Stimulated activated CD4-positive, alpha-beta T cell treated with anti-CD3 and anti-CD28 coated beads, Interleukin-12 subunit alpha, Interleukin-12 subunit beta, amount 100 ng/mL, for 24 hours (primary cell): Measurements from ENCODE around the gene CACNA2D4.

ENCODE experiments used
- DNase-seq, 2 experiments: peaks; one replicate each; pipeline ENCODE4 v3.0.0-alpha.2; 2020; ENCODE audit warnings: low read depth in 2 of 2

CACNA2D4 gene

GRCh38 chr12:1800401-1801302 lies 117.8 kb downstream of the CACNA2D4 start:
- DNase-seq: no peak

DNA sequence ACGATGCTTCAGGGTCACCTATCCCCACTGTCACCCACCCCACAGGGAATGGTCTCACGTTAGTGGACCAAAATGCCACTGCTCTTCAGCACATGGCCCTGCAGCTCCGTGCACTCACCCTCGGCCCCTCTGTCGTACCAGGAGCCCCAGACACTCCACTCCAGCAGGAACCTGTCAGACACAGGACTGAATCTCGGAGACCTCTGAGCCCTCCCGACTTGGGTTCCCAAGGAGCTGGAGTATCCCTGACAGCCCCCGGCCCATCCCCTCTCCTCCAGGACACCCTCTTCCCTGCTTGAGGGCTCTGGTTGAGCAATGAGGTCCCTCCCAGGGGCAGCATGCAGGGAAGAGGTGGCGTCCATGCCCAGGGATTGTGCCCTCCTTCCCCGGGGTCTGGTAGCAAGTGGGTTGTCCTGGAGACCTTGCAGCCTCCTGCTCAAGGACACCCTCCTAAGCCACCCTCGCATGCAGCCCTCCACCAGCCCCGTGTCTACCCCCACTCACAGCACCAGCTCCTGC lies 118.5 kb downstream of the CACNA2D4 start:
- DNase-seq: no peak

DNA sequence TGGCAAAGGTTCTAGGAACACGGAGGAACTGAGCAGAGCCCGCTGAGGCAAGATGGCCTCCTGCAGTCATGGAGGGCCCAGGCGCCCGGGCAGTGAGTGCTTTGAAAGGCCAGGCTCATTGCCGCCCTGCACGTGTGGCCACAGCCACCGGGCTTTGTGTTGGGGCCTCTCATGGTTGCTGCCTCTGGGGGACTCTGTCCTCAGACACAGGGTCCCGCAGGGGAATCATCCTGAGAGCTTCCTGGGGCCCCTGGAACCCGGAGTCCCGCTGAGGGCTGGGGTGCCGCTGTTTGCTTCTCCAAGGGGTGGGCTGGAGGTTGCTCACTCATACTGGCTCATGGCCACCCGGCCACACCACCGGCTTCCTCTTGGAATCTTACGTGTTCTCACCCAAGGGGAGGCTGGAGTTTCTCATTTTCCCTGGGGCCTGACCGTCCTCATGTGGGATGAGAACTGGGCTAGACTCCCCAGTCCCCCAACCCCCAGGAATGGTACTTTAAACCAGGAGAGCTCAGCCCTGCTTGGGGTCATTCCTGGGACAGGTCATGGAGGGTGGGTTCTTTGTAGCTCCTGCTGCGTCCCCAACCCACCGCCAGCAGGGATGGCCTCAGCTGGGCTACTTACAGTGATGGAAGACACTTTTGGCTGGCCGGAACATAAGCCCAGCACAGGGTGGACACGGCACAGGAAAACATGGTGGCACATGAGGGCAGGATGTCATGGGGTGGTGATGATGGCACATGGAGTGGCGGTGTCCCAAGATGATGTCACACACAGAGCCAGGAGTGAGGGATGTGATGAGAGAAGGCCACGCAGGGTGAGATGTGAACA lies 119.2 kb downstream of the CACNA2D4 start:
- no peak for DNase-seq

DNA sequence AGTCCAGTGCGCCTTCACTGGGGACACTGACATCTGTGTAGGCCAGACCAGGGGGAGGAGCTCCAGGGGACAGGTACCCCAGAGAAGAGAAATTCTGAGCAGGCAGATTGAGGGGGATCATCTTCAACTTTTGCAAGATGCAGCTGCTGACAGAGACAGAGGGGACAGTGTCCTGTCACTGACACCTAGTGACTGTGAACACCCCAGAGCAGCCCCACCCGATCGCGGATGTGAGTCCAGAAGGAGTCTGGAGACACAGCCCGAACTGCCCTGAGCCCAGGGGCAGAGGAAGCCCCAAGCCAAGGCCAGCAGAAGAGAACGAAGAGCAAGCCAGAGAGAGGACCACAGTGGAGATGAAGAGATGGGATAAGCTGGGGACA lies 119.8 kb downstream of the CACNA2D4 start:
- DNase-seq: no peak

- no peak for DNase-seq
These were observed 120.3 kb downstream of the CACNA2D4 start for GRCh38 chr12:1797991-1798640.

DNA sequence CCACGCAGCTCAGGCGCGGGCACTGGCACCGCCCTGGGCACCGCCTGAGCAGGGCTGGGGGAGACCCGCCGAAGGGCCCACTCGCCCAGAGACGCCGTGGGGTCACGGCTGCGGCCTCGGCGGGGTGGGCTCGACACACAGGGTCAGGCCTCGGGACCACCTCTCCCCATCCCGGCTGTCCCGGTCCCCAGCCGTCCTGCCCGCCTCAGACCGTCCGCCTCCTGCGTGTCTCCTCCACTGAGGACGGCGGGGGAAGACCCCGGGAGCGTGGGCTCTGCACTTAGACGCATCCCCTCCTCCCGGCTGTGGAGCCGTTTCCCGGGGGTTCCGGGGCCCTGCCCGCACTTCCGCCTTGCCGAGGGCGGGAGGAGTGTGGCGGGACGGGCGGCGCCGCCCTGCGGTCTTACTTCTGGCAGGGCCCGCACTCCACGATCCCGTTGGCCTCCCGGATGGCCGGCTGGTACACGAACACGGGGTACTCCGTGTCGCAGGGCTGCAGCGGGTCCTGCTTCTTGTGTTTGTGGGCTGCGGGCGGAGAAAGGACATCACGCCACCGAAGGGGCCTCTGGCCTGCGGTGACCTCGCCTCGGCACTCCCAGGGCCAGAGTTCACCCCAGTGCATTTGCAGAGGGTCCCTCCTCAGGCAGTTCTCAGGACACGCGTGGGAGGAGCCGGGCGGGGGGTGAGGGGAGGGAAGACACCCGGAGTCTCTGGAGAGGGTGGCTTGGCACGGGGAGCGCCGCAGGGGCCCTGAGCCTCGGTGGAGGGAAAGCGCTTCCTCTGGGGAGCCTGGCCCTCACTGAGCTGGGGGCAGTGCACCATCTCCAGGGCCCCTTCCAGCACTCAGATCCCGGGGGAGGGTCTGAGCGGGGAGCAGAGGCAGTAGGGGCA lies 121.2 kb downstream of the CACNA2D4 start:
- DNase-seq: peak; percentile 34 to 53

DNA sequence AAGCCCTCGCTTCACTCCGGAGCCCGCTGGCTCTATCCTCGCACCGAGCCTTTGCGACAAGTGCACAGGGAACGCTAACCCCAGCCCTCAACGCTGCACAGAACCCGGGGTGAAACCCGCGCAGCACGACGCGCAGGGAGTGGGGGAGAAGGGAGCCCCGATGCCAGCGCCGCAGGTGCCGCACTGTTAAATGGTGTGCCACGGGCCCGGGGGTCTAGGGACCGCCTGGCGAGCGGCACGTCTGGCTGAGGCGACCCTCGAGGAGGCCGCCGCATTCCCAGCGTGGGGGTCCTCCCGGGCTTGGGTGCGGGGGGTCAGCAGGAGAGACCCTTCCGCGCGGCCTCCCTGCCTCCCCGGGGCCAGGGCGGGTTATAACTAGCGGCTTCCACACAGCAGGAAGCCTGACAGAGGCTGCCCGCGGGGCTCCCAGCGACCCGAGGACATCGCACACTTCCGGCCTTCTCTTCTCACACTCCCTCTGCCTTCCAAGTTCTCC lies 121.9 kb downstream of the CACNA2D4 start:
- peak in 1 of 2 experiments; percentile 36 for DNase-seq

- peak; percentile 88 to 91 for DNase-seq
These were observed 122.5 kb downstream of the CACNA2D4 start for GRCh38 chr12:1795785-1796514.

DNA sequence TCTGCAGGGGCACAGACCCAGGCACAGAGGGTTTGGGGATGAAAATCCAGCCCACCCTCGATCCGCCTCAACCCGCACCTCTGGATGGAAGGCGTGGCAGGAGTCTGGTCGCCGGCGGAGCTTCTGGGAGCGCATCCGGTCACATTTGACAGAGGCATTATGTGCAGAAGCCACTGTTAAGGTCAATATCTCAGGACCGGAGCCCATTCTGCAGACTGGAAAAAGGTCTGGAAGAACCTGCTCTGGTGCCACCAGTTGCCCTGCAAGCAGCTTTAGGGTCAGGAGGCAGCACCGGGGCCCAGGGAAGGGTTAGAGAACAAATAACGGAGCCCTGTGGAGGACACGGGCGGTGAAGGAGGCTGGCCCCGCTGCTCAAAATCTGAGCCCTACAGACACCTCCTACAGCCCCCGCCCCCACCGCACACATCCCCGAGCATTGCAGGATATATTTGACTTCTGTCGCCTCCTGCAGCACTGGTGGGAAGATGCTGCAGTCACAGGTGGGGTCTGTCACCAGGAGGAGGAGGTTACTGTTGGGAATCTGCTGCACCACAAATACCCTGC lies 123.1 kb downstream of the CACNA2D4 start:
- DNase-seq: no peak

- no peak for DNase-seq
These were observed 123.9 kb downstream of the CACNA2D4 start for GRCh38 chr12:1794440-1795090.

GRCh38 chr12:1793426-1794210 lies 124.8 kb downstream of the CACNA2D4 start:
- no peak for DNase-seq

DNA sequence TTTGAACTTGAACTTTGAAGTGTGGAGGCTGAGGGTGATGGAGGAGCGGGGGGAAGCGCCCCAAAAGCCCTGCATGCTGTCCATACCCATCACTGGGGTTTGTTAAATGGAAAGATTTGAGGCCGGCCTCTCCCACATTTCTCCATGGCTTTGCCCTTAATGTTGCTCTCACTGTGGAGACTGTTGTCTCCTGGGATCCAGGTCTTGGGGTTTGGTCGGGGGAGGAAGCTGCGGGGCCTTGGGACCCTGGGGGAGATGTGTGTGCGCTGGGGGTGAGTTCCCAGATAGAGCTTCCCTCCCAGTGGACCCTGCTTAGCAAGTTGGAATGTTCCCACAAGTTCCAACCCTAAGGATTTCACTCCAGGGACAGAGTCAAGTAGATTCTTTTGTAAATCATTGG lies 126.0 kb downstream of the CACNA2D4 start:
- DNase-seq: no peak

DNA sequence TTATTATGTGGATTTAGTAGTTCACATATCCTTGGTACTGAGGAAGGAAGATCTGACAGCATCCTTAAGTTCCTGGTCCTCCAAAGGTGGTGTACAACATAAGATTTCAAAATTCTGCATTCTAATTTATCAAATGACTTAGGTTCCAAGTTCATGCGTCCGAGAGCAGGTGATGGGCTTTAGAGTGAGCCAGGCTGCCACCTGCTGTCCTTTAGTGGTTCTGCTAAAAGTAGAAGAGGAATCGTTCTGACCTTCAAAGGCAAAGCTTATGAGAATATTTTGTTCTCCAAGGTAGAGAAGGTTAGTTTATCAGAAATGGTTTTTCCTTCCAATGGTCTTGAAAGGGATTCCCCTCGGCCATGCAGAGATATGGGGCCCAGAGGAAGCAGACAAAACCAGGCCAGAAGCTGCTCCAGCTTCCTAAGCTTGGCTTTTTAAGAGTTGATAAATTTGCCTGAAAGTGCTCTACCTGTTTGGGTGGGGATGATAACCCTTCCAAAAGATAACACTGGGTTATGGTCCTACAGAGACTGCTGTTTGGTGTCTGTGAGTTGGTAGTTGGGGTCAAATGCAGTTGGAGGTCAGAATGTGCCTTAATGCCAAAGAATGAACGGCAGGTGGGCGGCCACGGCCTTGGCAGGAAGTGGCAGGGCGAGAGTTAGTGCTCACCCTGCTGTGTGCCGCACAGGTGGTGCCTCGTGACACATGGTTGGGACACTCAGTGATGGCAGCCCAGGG lies 127.2 kb downstream of the CACNA2D4 start:
- peak in 1 of 2 experiments; percentile 50 for DNase-seq

GRCh38 chr12:1790444-1790843 lies 128.0 kb downstream of the CACNA2D4 start:
- no peak for DNase-seq

DNA sequence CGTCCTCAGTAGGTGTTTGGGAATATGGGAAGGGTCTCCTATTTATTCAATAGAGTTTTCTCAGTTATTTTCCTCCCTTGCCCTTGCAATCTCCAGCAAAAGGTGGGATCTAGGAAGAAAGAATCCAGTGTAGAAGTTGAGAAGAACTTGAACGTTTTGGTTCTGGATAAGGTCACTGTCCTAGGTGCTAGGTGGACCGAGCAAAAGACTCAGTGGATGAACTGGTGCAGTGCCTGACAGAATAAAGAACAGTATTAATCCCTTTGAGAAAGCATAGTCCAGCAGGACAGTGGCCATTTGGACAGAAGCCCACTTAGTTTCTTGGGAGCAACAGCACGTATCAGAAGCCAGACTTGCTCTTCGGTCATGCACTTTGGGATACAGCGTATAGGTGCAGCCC lies 130.7 kb downstream of the CACNA2D4 start:
- DNase-seq: no peak

DNA sequence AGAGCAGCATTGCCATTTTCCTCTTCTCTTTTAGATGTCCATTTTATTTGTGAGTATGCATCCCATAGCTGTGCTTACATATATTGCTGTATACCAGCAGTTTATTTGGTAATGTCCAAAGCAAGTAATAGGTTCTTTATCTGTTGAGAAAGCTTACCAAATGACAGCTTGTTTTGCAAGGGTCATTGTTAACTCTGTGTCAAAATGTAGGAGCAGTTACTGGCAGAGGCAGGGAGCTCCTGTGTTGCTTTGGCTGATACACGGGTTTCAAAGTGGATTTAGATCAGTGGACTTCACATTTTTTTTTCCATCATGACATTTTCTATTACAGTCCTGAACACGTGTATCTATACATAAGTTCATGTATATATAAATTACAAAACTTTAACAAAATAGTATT lies 136.2 kb downstream of the CACNA2D4 start:
- DNase-seq: no peak

- DNase-seq: no peak
These were observed 136.7 kb downstream of the CACNA2D4 start for GRCh38 chr12:1781772-1782171.

DNA sequence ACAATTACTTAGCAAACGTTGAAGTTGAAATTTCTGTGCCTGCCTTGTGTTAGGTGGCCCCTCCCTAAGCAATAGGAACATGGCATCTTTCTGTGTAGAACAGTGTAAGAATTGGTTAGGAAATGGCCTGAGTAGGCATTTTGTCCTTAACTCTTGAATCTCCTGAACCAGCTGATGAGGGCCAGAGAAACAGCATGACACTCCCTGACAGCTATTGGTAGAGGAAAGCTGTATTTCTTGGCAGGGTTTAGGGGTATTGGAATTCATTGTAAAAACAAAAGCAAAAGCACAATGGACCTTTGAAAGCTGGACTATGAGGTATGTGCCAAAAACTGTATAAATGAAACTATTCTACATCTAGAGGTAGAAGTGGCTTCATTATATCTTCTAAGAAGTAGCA lies 138.7 kb downstream of the CACNA2D4 start:
- no peak for DNase-seq
